ENCODE data around the gene NLK. TPM values are rescaled to one million over a fixed set of nuclear protein-coding genes. Genes with fewer than 3 reads are reported as not detected.
A peak's percentile ranks its signal among the peaks of the same experiment; 100 is the strongest.

NLK gene
- total and polyA plus RNA-seq, 5 donors from 2014 or later: 1.7 to 16.0 (median 1.9) TPM

GRCh38 chr17:28130472-28130871, 88.0 kb downstream of the NLK start:
- Histone ChIP-seq H3K9me3 (ENCODE audit: control insufficient read depth in 2 of 2, low read length in 2 of 2) (no peaks in the 10 kb centered on the region), H3K4me3 (ENCODE audit: low read depth, low read length) (no peak overlapping the region), H3K27me3 (ENCODE audit: control insufficient read depth, insufficient read depth, low read length) (no peaks in the 10 kb centered on the region), H3K27ac (ENCODE audit: insufficient read depth, low read length, poor library complexity, severe bottlenecking) (no peak overlapping the region), H3K36me3 (ENCODE audit: control insufficient read depth, insufficient read depth, low read length) (peaks cover 10% of the 10 kb centered on the region), H3K4me1 (ENCODE audit: control insufficient read depth, insufficient read depth, low read length, poor library complexity, severe bottlenecking) (no peaks in the 10 kb centered on the region)
- Mint-ChIP-seq H3K4me3 (no peak overlapping the region), H3K4me1 (no peaks in the 10 kb centered on the region), H3K36me3 (peaks cover 30% of the 10 kb centered on the region), H3K27ac (no peak overlapping the region), H3K27me3 (no peaks in the 10 kb centered on the region), H3K9me3 (no peaks in the 10 kb centered on the region)
- DNase-seq (no peak), ATAC-seq (ENCODE audit: low read depth in 2 of 2) (no peak)

GRCh38 chr17:28131599-28131998, 89.1 kb downstream of the NLK start:
- no peak for ATAC-seq (ENCODE audit: low read depth in 2 of 2)
- H3K27ac Mint-ChIP-seq: no peak overlapping the region
- H3K36me3 Mint-ChIP-seq: peaks cover 28% of the 10 kb centered on the region

GRCh38 chr17:28133562-28133970, 91.1 kb downstream of the NLK start:
- ATAC-seq (ENCODE audit: low read depth in 2 of 2) (no peak), DNase-seq (no peak)
- H3K4me1 Mint-ChIP-seq: no peaks in the 10 kb centered on the region
- no peak overlapping the region for H3K27ac Mint-ChIP-seq
- Histone ChIP-seq H3K9me3 (ENCODE audit: control insufficient read depth in 2 of 2, low read length in 2 of 2) (no peaks in the 10 kb centered on the region), H3K36me3 (ENCODE audit: control insufficient read depth, insufficient read depth, low read length) (peaks cover 6% of the 10 kb centered on the region), H3K4me3 (ENCODE audit: low read depth, low read length) (no peak overlapping the region), H3K4me1 (ENCODE audit: control insufficient read depth, insufficient read depth, low read length, poor library complexity, severe bottlenecking) (no peaks in the 10 kb centered on the region), H3K27ac (ENCODE audit: insufficient read depth, low read length, poor library complexity, severe bottlenecking) (no peak overlapping the region), H3K27me3 (ENCODE audit: control insufficient read depth, insufficient read depth, low read length) (no peaks in the 10 kb centered on the region)
- peaks cover 30% of the 10 kb centered on the region for H3K36me3 Mint-ChIP-seq
- no peaks in the 10 kb centered on the region for H3K27me3 Mint-ChIP-seq
- no peaks in the 10 kb centered on the region for H3K9me3 Mint-ChIP-seq
- no peak overlapping the region for H3K4me3 Mint-ChIP-seq

More at GRCh38 chr17:28131599-28131998, 89.1 kb downstream of the NLK start:
- H3K4me3 ChIP-seq (ENCODE audit: low read depth, low read length): no peak overlapping the region
- no peak for DNase-seq
- peaks cover 7% of the 10 kb centered on the region for H3K36me3 ChIP-seq (ENCODE audit: control insufficient read depth, insufficient read depth, low read length)
- Mint-ChIP-seq H3K4me3 (no peak overlapping the region), H3K9me3 (no peaks in the 10 kb centered on the region), H3K27me3 (no peaks in the 10 kb centered on the region), H3K4me1 (no peaks in the 10 kb centered on the region)
- no peaks in the 10 kb centered on the region for H3K9me3 ChIP-seq (ENCODE audit: control insufficient read depth in 2 of 2, low read length in 2 of 2)
- H3K27me3 ChIP-seq (ENCODE audit: control insufficient read depth, insufficient read depth, low read length): no peaks in the 10 kb centered on the region
- H3K4me1 ChIP-seq (ENCODE audit: control insufficient read depth, insufficient read depth, low read length, poor library complexity, severe bottlenecking): no peaks in the 10 kb centered on the region
- no peak overlapping the region for H3K27ac ChIP-seq (ENCODE audit: insufficient read depth, low read length, poor library complexity, severe bottlenecking)

GRCh38 chr17:28136923-28137322, 94.4 kb downstream of the NLK start:
- no peak for DNase-seq
- no peak overlapping the region for H3K27ac Mint-ChIP-seq
- Histone ChIP-seq H3K4me3 (ENCODE audit: low read depth, low read length) (no peak overlapping the region), H3K36me3 (ENCODE audit: control insufficient read depth, insufficient read depth, low read length) (peaks cover 6% of the 10 kb centered on the region), H3K27ac (ENCODE audit: insufficient read depth, low read length, poor library complexity, severe bottlenecking) (no peak overlapping the region), H3K9me3 (ENCODE audit: control insufficient read depth in 2 of 2, low read length in 2 of 2) (no peaks in the 10 kb centered on the region), H3K4me1 (ENCODE audit: control insufficient read depth, insufficient read depth, low read length, poor library complexity, severe bottlenecking) (no peaks in the 10 kb centered on the region), H3K27me3 (ENCODE audit: control insufficient read depth, insufficient read depth, low read length) (no peaks in the 10 kb centered on the region)
- no peak overlapping the region for H3K4me3 Mint-ChIP-seq
- H3K36me3 Mint-ChIP-seq: peaks cover 30% of the 10 kb centered on the region
- no peaks in the 10 kb centered on the region for H3K4me1 Mint-ChIP-seq
- ATAC-seq (ENCODE audit: low read depth in 2 of 2): no peak
- H3K9me3 Mint-ChIP-seq: no peaks in the 10 kb centered on the region
- no peaks in the 10 kb centered on the region for H3K27me3 Mint-ChIP-seq

GRCh38 chr17:28139822-28140221, 97.3 kb downstream of the NLK start:
- Mint-ChIP-seq H3K27me3 (no peaks in the 10 kb centered on the region), H3K36me3 (peaks cover 22% of the 10 kb centered on the region), H3K9me3 (no peaks in the 10 kb centered on the region), H3K27ac (peak overlapping the region in 1 of 3 donors; percentile 25), H3K4me1 (no peaks in the 10 kb centered on the region), H3K4me3 (no peak overlapping the region)
- ATAC-seq (ENCODE audit: low read depth in 2 of 2) (no peak), DNase-seq (no peak)
- Histone ChIP-seq H3K36me3 (ENCODE audit: control insufficient read depth, insufficient read depth, low read length) (no peaks in the 10 kb centered on the region), H3K27ac (ENCODE audit: insufficient read depth, low read length, poor library complexity, severe bottlenecking) (no peak overlapping the region), H3K9me3 (ENCODE audit: control insufficient read depth in 2 of 2, low read length in 2 of 2) (no peaks in the 10 kb centered on the region), H3K4me3 (ENCODE audit: low read depth, low read length) (no peak overlapping the region), H3K27me3 (ENCODE audit: control insufficient read depth, insufficient read depth, low read length) (no peaks in the 10 kb centered on the region), H3K4me1 (ENCODE audit: control insufficient read depth, insufficient read depth, low read length, poor library complexity, severe bottlenecking) (no peaks in the 10 kb centered on the region)

- DNase-seq: no peak
- Mint-ChIP-seq H3K4me3 (no peak overlapping the region), H3K27ac (peak overlapping the region in 1 of 3 donors; percentile 11)
Measured at GRCh38 chr17:28141313-28141712, 98.8 kb downstream of the NLK start.

GRCh38 chr17:28141773-28142172, 99.3 kb downstream of the NLK start:
- Mint-ChIP-seq H3K27ac (no peak overlapping the region), H3K4me1 (no peaks in the 10 kb centered on the region), H3K27me3 (no peaks in the 10 kb centered on the region), H3K9me3 (no peaks in the 10 kb centered on the region), H3K4me3 (no peak overlapping the region), H3K36me3 (peaks cover 15% of the 10 kb centered on the region)
- Histone ChIP-seq H3K4me1 (ENCODE audit: control insufficient read depth, insufficient read depth, low read length, poor library complexity, severe bottlenecking) (no peaks in the 10 kb centered on the region), H3K4me3 (ENCODE audit: low read depth, low read length) (no peak overlapping the region), H3K27me3 (ENCODE audit: control insufficient read depth, insufficient read depth, low read length) (no peaks in the 10 kb centered on the region), H3K9me3 (ENCODE audit: control insufficient read depth in 2 of 2, low read length in 2 of 2) (no peaks in the 10 kb centered on the region), H3K27ac (ENCODE audit: insufficient read depth, low read length, poor library complexity, severe bottlenecking) (no peak overlapping the region), H3K36me3 (ENCODE audit: control insufficient read depth, insufficient read depth, low read length) (no peaks in the 10 kb centered on the region)
- ATAC-seq (ENCODE audit: low read depth in 2 of 2): no peak
- DNase-seq: no peak

More at GRCh38 chr17:28141313-28141712, 98.8 kb downstream of the NLK start:
- peaks cover 15% of the 10 kb centered on the region for H3K36me3 Mint-ChIP-seq
- no peaks in the 10 kb centered on the region for H3K4me1 ChIP-seq (ENCODE audit: control insufficient read depth, insufficient read depth, low read length, poor library complexity, severe bottlenecking)
- no peak overlapping the region for H3K27ac ChIP-seq (ENCODE audit: insufficient read depth, low read length, poor library complexity, severe bottlenecking)
- H3K9me3 ChIP-seq (ENCODE audit: control insufficient read depth in 2 of 2, low read length in 2 of 2): no peaks in the 10 kb centered on the region
- no peak overlapping the region for H3K4me3 ChIP-seq (ENCODE audit: low read depth, low read length)
- H3K27me3 ChIP-seq (ENCODE audit: control insufficient read depth, insufficient read depth, low read length): no peaks in the 10 kb centered on the region
- no peaks in the 10 kb centered on the region for H3K27me3 Mint-ChIP-seq
- H3K36me3 ChIP-seq (ENCODE audit: control insufficient read depth, insufficient read depth, low read length): no peaks in the 10 kb centered on the region
- no peaks in the 10 kb centered on the region for H3K4me1 Mint-ChIP-seq
- H3K9me3 Mint-ChIP-seq: no peaks in the 10 kb centered on the region
- ATAC-seq (ENCODE audit: low read depth in 2 of 2): no peak

GRCh38 chr17:28142305-28142704, 99.8 kb downstream of the NLK start:
- no peak for DNase-seq
- Mint-ChIP-seq H3K36me3 (peaks cover 15% of the 10 kb centered on the region), H3K27me3 (no peaks in the 10 kb centered on the region), H3K27ac (no peak overlapping the region), H3K4me1 (no peaks in the 10 kb centered on the region), H3K4me3 (no peak overlapping the region), H3K9me3 (no peaks in the 10 kb centered on the region)
- no peaks in the 10 kb centered on the region for H3K27me3 ChIP-seq (ENCODE audit: control insufficient read depth, insufficient read depth, low read length)
- ATAC-seq (ENCODE audit: low read depth in 2 of 2): no peak
- no peak overlapping the region for H3K27ac ChIP-seq (ENCODE audit: insufficient read depth, low read length, poor library complexity, severe bottlenecking)
- H3K4me1 ChIP-seq (ENCODE audit: control insufficient read depth, insufficient read depth, low read length, poor library complexity, severe bottlenecking): no peaks in the 10 kb centered on the region
- H3K36me3 ChIP-seq (ENCODE audit: control insufficient read depth, insufficient read depth, low read length): no peaks in the 10 kb centered on the region
- H3K9me3 ChIP-seq (ENCODE audit: control insufficient read depth in 2 of 2, low read length in 2 of 2): no peaks in the 10 kb centered on the region
- no peak overlapping the region for H3K4me3 ChIP-seq (ENCODE audit: low read depth, low read length)
